Activated CD4-positive, CD25-positive, alpha-beta regulatory T cell treated with anti-CD3 and anti-CD28 coated beads, Interleukin-2, amount 50 U/mL, for 72 hours (primary cell): Measurements from ENCODE around the gene TRIM45.
"Not testable (repeated sequence)": the region's sequence is repeated elsewhere in the genome, so short reads cannot be mapped to it uniquely, and the experiment has no call there.

Experiments used
- DNase-seq: peaks from one replicate; pipeline ENCODE4 v3.0.0; 2021

Gene TRIM45

GRCh38 chr1:117121589-117122329 lies at the start of gene TRIM45:
TRIM45 (minus strand) TSS chr1:117121749; CDS start chr1:117121201, 548 bp downstream.
- peak; percentile 81 for DNase-seq

DNA sequence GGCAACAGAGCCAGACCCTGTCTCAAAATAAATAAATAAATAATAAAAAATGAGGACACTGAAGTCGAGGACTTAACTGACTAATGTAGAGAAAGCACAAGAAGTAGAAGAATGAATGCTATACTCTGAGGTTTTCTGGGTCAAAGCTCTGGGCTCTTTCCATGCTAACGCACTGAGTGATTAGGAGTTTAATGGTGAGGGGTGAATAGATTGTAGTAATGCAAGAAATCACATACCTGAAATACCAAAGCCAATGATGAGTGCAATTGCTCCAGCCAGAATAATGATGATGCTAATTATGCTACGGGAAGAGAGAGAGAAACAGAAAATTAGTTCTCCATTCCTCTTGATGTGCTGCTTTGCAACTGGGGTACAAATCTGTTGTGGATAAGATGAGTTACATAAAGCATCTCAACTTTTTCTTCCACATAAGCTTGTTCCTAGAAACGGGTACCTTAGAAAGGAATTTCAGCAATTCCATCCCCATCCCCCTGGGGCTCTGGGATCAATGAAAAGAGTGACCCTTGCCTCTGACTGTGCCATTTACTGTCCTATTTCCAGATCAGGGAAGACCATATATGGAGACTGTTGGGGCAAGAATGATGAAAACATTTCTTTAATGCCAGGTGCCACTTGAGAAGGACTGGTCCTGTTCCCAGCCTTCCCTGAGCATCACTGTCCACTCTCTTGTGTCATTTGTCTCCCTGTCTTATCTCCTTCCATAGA lies 48.5 kb upstream of the TRIM45 start:
- DNase-seq: no peak

- DNase-seq: no peak
Measured at GRCh38 chr1:117167402-117167801, 45.9 kb upstream of the TRIM45 start.

DNA sequence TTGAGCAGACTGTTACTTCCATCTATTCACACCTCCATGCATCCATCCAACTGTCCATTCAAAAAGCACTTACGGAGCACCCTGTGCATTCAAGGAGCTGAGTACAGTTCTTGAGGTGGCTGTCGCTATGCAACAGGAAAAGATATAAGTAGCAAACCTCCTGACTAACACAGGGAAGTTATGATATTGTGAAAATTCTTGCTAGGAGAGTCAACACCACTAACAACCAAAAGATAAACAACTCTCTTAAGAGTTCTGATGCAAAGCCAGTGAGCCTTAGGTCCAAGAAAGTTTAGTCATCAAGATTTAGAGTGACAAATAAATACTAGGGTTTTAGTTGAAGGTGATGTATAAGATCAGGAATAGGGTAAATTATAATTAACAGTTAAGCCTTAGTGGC lies 44.5 kb upstream of the TRIM45 start:
- DNase-seq: no peak

- no peak for DNase-seq
Measured at GRCh38 chr1:117164209-117164608, 42.7 kb upstream of the TRIM45 start.

DNA sequence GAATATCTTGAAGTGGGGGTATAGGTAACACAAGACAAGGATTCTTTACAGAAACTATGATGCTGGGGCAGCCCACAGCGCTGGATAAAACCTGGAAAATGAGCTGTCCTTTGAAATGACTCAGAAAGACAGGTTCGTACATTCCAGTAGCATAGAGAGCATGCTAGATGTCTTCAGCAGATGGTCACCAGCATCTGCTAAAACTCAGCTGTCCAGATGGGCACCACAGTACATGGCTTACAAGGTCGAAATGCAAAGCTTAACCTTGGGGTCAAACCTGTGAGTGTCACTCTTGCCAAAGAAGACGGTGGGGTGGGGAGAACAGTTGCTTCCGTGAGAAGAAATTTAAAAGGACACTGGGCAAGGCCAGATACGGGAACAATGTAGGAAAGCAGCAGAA lies 41.3 kb upstream of the TRIM45 start:
- DNase-seq: no peak

DNA sequence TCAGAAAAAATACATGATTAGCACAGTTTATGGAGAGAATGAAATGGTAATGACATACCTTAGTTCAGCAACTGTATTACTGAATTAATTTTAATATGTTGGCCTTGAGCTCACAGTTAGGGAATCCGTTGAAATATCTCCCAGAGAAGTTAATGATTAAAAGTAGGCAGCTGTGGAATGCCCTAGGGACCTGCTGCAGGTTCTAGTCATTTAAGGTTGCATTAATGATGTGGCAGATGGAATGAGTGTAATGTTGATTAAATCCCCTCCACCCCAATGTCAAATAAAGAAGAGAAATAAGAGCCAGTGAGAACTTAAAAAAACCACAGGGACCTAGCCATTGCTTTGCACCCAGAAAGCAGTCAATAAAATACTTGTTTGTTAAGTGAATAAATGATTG lies 40.3 kb upstream of the TRIM45 start:
- no peak for DNase-seq

DNA sequence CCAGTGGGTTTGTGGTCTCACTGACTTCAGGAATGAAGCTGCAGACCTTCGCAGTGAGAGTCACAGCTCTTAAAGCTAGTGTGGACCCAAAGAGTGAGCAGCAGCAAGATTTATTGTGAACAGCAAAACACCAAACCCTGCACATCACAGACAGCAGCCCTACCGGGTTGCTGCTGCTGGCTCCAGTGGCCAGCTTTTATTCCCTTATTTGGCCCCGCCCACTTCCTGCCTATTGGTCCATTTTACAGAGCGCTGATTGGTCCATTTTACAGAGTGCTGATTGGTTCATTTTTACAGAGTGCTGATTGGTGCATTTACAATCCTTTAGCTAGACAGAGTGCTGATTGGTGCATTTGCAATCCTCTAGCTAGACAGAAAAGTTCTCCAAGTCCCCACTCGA lies 29.8 kb upstream of the TRIM45 start:
- not testable (repeated sequence) for DNase-seq

GRCh38 chr1:117150316-117150715 lies 28.8 kb upstream of the TRIM45 start:
- DNase-seq: no peak

DNA sequence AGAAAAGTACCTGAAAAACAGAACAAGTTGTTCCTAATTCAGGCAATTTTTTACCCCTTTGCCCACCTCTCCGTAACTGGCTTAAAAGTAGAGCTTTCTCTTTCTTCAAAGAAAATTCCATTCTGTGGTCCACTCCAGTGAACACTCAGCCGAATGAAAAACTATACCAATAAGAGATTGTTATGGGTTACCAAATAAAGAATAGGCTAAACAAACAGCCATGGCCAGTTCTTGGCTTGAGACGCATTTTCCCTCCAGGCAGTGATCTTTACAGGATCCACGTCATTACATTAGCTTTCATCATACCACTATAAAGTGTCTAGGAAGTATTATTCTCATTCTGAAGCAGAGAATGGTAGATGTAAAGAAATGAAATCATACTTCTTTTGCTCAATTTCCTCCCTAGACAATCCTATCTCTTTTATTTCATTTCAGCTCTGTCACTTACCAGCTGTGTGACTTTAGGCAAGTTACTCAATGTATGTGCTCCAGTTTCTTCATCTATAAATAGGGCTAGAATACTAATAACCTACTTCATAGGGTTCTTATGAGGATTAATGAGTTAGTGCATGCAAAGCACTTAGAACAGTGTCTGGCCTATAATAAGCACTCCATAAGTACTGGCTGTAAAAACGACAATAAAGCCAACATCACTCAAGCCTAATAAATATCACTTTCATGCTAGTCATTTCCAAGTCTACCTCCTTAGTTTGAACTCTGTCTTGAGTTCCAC lies 26.5 kb upstream of the TRIM45 start:
- DNase-seq: no peak

- DNase-seq: no peak
Measured at GRCh38 chr1:117147341-117147831, 25.8 kb upstream of the TRIM45 start.

- no peak for DNase-seq
Measured at GRCh38 chr1:117146575-117147340, 25.2 kb upstream of the TRIM45 start.

DNA sequence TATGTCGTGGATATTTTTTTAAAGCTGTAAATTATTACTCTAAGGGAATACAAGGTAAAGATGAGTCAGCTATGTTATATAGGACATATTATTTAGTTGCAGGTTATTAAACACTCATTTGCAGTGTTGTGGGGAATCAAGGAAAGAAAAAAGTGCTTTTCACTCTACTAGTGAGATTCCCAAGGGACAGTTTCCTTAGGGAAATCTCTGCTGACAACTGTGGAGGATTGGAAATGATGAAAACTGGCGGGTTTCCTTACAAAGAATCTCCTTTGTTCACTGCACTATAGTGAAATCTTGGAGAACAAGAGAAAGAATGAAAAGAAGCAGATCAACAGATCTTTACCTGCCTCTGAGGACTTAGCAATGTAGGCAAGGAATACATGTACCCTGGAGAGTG lies 24.5 kb upstream of the TRIM45 start:
- DNase-seq: no peak

DNA sequence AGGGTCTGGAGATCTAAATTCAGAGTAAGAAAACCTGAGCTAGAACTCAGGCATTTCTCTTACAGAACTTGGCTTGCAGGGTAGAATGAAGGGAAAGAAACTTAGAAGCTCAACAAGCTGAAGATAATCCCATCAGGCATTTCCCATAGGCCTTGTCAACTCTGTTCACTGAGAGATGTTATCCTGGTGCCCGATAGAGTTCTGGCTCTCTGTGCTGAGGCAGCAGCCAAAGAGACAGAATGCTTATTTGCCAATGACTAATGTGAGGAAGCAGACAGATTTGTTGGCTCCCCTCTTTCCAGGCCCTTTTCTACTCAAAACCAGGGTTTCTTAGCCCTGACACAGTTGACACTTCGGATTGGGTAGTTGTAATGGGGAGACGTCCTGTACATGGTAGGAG lies 22.3 kb upstream of the TRIM45 start:
- no peak for DNase-seq

- no peak for DNase-seq
Measured at GRCh38 chr1:117143172-117143571, 21.6 kb upstream of the TRIM45 start.

GRCh38 chr1:117142200-117142599 lies 20.7 kb upstream of the TRIM45 start:
- no peak for DNase-seq

GRCh38 chr1:117138561-117138960 lies 17.0 kb upstream of the TRIM45 start:
- no peak for DNase-seq

DNA sequence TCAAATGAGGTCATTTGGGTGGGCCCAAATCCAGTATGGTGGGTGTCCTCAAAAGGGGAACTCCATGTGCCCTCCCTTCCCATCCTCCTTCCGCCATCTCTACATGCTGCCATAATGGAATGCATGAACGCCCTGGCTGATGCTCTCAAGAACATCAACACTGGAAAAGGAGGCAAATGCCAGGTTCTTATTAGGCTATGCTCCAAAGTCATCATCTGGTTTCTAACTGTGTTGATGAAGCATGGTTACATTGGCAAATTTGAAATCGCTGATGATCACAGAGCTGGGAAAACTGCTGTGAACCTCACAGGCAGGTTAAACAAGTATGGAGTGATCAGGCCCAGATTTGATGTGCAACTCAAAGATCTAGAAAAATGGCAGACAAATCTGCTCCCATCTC lies 16.6 kb upstream of the TRIM45 start:
- DNase-seq: no peak

GRCh38 chr1:117137281-117137855 lies 15.8 kb upstream of the TRIM45 start:
- DNase-seq: no peak

DNA sequence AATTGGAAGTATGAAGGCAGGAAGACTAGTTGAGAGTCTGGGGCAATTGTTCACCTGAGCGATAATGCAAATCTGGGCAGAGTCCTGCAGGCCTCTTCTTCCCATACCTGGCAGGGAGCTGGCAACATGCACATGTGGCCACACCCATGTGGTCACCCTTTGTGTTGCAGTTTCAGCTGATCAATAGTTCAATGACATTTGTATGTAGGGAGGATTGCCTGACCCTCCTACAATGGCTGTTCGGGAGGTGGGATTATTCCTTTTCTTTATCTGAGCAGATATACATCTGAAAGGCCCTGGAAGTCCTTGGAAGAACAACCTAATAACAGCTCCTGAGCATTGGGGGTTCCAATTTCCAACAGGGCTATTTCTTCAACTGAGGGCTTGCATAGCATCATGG lies 15.2 kb upstream of the TRIM45 start:
- no peak for DNase-seq

DNA sequence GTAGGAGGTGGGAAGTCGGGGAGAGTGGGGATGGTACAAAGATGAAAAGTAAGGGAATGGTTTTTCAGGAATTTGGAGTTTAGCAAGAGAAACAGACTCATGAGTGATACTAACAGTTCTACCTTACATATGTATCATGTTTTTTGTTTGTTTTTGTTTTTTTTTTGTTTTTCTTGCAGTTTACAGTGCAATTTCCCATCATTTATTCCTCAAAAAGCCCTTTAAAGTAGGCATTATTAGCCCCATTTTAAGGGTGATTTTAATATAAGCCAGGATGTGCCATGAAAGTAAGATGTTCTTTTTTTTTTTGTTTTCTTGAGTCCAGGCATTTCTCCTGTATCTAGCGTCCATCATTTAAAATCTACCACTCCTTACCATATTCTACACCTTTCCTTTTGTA lies 13.8 kb upstream of the TRIM45 start:
- DNase-seq: no peak

DNA sequence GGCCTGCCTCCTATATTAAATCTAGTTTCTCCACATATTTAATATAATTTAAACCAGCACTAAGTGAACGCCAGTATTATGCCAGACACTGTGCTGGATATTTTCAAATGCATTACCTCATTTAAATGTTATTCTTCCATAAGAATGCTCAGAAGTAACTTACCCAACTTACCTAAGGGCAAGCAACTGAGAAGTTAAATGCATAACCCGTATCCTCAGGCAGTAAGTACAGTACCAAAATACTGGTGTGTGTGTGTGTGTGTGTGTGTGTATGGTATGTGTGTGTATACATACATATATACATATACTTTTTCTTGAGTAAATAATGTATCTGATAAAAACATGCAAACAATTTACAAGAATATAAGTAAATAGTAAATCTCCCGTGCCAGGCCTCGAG lies 9.0 kb upstream of the TRIM45 start:
- DNase-seq: no peak
